Measurements from ENCODE around the gene CTRB2. TPM values are rescaled to one million over a fixed set of nuclear protein-coding genes. Genes with fewer than 3 reads are reported as not detected.

Gene CTRB2
- total and polyA plus RNA-seq, 7 experiments from 2014 or later = not detected

GRCh38 chr16:75251280-75252048, 44.5 kb upstream of the CTRB2 start, which contains the start of gene BCAR1:
Gene BCAR1, minus strand, starts transcription at chr16:75251624. Its CDS starts 142 bp downstream, at chr16:75251482.
- H3K27me3 ChIP-seq (ENCODE audit: control insufficient read depth in 2 of 2, insufficient read depth in 2 of 2, low read length in 2 of 2) = peaks cover 0 to 6% of the 10 kb centered on the region in 2 donors
- Mint-ChIP-seq H3K27me3 (peaks cover 25 to 73% (median 31%) of the 10 kb centered on the region in 5 donors), H3K9me3 (no peaks in the 10 kb centered on the region), H3K4me1 (peaks cover 0 to 10% (median 4%) of the 10 kb centered on the region in 7 donors), H3K36me3 (no peaks in the 10 kb centered on the region), H3K27ac (no peak within 1 kb of the TSS), H3K4me3 (peak within 1 kb of the TSS; percentile 51 to 82 (median 68))
- H3K36me3 ChIP-seq (ENCODE audit: control insufficient read depth in 2 of 3, insufficient read depth in 3 of 3, low read length in 3 of 3) = no peaks in the 10 kb centered on the region
- intact Hi-C loops (cut with micrococcal nuclease) = no loop called here
- H3K4me1 ChIP-seq (ENCODE audit: control insufficient read depth in 2 of 2, insufficient read depth in 2 of 2, low read length in 2 of 2) = peaks cover 0 to 5% of the 10 kb centered on the region in 2 donors
- POLR2A ChIA-PET = no interaction called here
- H3K9me3 ChIP-seq (ENCODE audit: control insufficient read depth in 2 of 3, low read length in 3 of 3) = no peaks in the 10 kb centered on the region
- DNase-seq = no peak
- H3K27ac ChIP-seq (ENCODE audit: low read depth, low read length) = no peak within 1 kb of the TSS
- peak; percentile 24 for ATAC-seq
- CTCF ChIA-PET = no interaction called here
- H3K4me3 ChIP-seq (ENCODE audit: low read length) = no peak within 1 kb of the TSS

DNA sequence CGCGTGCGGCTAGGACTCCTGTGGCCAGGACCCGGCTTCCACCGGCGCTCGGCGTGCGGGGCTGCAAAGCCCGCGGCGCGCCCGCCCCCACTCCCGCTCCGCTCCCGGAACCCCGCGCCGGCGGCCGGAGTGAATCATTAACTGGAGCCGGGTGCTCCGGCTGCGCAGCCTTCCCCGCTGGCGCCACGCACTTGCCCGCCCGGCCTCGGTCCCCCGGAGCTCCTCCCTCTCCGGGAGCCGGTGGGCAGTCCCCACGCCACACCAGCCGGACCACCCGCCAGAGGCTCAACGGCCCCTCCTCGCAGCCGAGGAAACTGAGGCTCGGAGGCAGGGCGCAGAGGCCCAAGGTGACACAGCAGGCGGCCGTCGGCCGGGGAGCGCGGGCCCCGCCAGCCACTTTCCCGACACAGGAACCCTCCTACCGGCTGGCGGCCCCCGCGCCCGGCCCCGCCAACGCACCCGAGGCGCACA, 43.9 kb upstream of the CTRB2 start:
- Histone ChIP-seq H3K9me3 (ENCODE audit: control insufficient read depth in 2 of 3, low read length in 3 of 3) (no peaks in the 10 kb centered on the region), H3K4me1 (ENCODE audit: control insufficient read depth in 2 of 2, insufficient read depth in 2 of 2, low read length in 2 of 2) (peaks cover 0 to 5% of the 10 kb centered on the region in 2 donors), H3K27ac (ENCODE audit: low read depth, low read length) (no peak overlapping the region), H3K36me3 (ENCODE audit: control insufficient read depth in 2 of 3, insufficient read depth in 3 of 3, low read length in 3 of 3) (no peaks in the 10 kb centered on the region), H3K27me3 (ENCODE audit: control insufficient read depth in 2 of 2, insufficient read depth in 2 of 2, low read length in 2 of 2) (peaks cover 0 to 6% of the 10 kb centered on the region in 2 donors), H3K4me3 (ENCODE audit: low read length) (no peak overlapping the region)
- CTCF ChIA-PET = no interaction called here
- intact Hi-C loops (cut with micrococcal nuclease) = no loop called here
- DNase-seq = no peak
- H3K27ac Mint-ChIP-seq = no peak overlapping the region
- H3K36me3 Mint-ChIP-seq = no peaks in the 10 kb centered on the region
- peaks cover 25 to 73% (median 31%) of the 10 kb centered on the region in 5 donors for H3K27me3 Mint-ChIP-seq
- no peaks in the 10 kb centered on the region for H3K9me3 Mint-ChIP-seq
- ATAC-seq = no peak
- POLR2A ChIA-PET = no interaction called here
- H3K4me3 Mint-ChIP-seq = peak overlapping the region in 7 of 10 donors; percentile 19 to 82 (median 55)
- H3K4me1 Mint-ChIP-seq = peaks cover 0 to 10% (median 4%) of the 10 kb centered on the region in 7 donors

DNA sequence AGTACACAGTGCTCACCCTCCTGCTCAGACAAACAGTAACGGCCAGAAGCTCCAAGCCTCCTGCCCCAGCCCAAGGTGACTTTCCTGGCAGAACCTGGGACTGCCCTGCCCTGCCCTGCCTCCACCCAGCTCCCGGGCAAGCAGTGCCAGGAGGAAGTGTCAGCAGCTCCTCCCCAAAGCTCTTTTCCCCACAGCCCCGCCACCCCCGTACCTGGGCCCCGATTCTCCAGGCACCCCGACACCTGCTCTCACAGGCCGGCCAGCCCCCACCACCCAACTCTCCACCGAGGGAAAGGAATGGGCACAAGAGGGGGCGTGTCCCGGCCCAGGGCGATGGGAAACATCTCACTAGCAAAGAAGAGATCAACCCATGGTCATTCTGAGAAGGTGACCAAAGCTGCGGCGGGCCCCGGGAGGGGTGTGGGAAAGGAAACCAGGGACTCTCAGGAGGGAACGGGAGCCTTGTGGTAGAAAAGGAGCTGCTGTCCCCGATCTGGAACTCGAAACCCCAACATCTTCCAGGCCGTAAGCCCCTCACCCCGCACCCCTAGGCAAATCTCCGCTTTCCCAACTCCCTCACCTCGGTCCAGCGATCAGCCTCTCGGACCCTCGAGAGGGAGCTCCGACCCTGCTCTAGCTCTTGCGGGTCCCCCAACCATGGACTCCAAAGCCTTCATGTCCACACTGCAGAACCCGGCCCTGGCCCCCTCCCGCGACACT, 43.3 kb upstream of the CTRB2 start:
- H3K4me1 ChIP-seq (ENCODE audit: control insufficient read depth in 2 of 2, insufficient read depth in 2 of 2, low read length in 2 of 2) = peaks cover 0 to 5% of the 10 kb centered on the region in 2 donors
- Mint-ChIP-seq H3K4me3 (peak overlapping the region; percentile 23 to 82 (median 58)), H3K4me1 (peaks cover 0 to 10% (median 4%) of the 10 kb centered on the region in 7 donors), H3K36me3 (no peaks in the 10 kb centered on the region), H3K27ac (no peak overlapping the region), H3K9me3 (no peaks in the 10 kb centered on the region), H3K27me3 (peaks cover 25 to 67% (median 31%) of the 10 kb centered on the region in 5 donors)
- no peak overlapping the region for H3K4me3 ChIP-seq (ENCODE audit: low read length)
- peaks cover 0 to 6% of the 10 kb centered on the region in 2 donors for H3K27me3 ChIP-seq (ENCODE audit: control insufficient read depth in 2 of 2, insufficient read depth in 2 of 2, low read length in 2 of 2)
- DNase-seq (no peak), ATAC-seq (no peak)
- H3K36me3 ChIP-seq (ENCODE audit: control insufficient read depth in 2 of 3, insufficient read depth in 3 of 3, low read length in 3 of 3) = no peaks in the 10 kb centered on the region
- CTCF ChIA-PET = interaction anchor here (0.8 kb wide), 1 partner anchor 17 kb away, joined by 3 read pairs; no protein-coding TSS in a partner anchor
- H3K27ac ChIP-seq (ENCODE audit: low read depth, low read length) = no peak overlapping the region
- POLR2A ChIA-PET = no interaction called here
- no peaks in the 10 kb centered on the region for H3K9me3 ChIP-seq (ENCODE audit: control insufficient read depth in 2 of 3, low read length in 3 of 3)
- intact Hi-C loops (cut with micrococcal nuclease) = no loop called here

GRCh38 chr16:75249441-75249840, 42.5 kb upstream of the CTRB2 start:
- ATAC-seq (no peak), DNase-seq (no peak)
- intact Hi-C loops (cut with micrococcal nuclease) = no loop called here
- no peaks in the 10 kb centered on the region for H3K9me3 ChIP-seq (ENCODE audit: control insufficient read depth in 2 of 3, low read length in 3 of 3)
- Mint-ChIP-seq H3K27me3 (peaks cover 20 to 61% (median 23%) of the 10 kb centered on the region in 5 donors), H3K4me3 (peak overlapping the region in 5 of 10 donors; percentile 55 to 82 (median 63)), H3K4me1 (peaks cover 0 to 12% (median 4%) of the 10 kb centered on the region in 7 donors), H3K9me3 (peaks cover 0 to 2% (median 0%) of the 10 kb centered on the region in 11 donors), H3K27ac (no peak overlapping the region), H3K36me3 (no peaks in the 10 kb centered on the region)
- peaks cover 0 to 6% of the 10 kb centered on the region in 2 donors for H3K27me3 ChIP-seq (ENCODE audit: control insufficient read depth in 2 of 2, insufficient read depth in 2 of 2, low read length in 2 of 2)
- no peaks in the 10 kb centered on the region for H3K36me3 ChIP-seq (ENCODE audit: control insufficient read depth in 2 of 3, insufficient read depth in 3 of 3, low read length in 3 of 3)
- CTCF ChIA-PET = interaction anchor here (0.8 kb wide), 2 partner anchors 15 to 17 kb away, joined by 3 read pairs; no protein-coding TSS in a partner anchor
- H3K4me3 ChIP-seq (ENCODE audit: low read length) = no peak overlapping the region
- no peak overlapping the region for H3K27ac ChIP-seq (ENCODE audit: low read depth, low read length)
- POLR2A ChIA-PET = no interaction called here
- H3K4me1 ChIP-seq (ENCODE audit: control insufficient read depth in 2 of 2, insufficient read depth in 2 of 2, low read length in 2 of 2) = peaks cover 0 to 5% of the 10 kb centered on the region in 2 donors

DNA sequence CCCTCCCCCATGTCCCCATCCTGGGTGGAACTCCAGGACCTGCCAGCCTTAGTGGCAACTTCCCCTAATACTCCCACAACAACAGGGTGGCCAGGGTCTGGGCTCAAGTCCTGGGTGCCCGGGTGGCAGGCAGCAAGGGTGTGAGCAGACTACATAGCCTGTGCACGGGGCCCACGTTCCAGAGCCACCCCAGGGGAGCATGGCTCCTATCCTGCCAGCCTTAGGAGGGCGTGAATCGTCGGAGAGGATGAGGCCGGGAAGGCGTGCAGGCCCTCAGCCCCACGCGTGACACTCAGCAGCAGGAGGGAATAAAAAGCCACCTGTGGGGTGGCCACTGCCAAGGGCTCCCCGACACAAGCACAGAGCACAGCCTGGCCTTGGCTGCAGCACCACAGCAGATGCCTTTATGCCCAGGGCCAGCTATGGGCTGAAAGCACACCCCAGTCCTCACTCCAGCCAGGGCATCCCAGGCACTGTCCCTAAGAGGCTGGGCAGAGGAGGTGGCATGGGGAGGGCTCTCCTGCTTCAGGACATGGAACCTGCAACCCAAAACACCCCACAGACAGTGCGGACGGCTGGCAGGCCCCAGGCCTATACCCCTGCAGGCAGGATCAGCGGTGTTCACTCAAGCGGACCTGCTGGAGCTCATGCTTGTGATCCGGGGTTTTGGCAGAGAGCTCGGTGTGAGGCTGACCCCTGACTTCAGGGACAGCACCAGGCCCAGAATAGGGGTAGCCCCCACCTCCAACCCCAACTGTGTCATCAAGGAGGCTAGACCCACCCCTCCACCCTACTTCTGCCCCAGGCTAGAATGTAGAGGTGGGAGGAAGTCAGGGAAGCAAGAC, 41.8 kb upstream of the CTRB2 start:
- DNase-seq = no peak
- no peaks in the 10 kb centered on the region for H3K36me3 Mint-ChIP-seq
- H3K9me3 ChIP-seq (ENCODE audit: control insufficient read depth in 2 of 3, low read length in 3 of 3) = no peaks in the 10 kb centered on the region
- no peak overlapping the region for H3K4me3 ChIP-seq (ENCODE audit: low read length)
- H3K36me3 ChIP-seq (ENCODE audit: control insufficient read depth in 2 of 3, insufficient read depth in 3 of 3, low read length in 3 of 3) = no peaks in the 10 kb centered on the region
- H3K4me3 Mint-ChIP-seq = peak overlapping the region in 1 of 10 donors; percentile 63
- peaks cover 14 to 54% (median 21%) of the 10 kb centered on the region in 5 donors for H3K27me3 Mint-ChIP-seq
- H3K4me1 ChIP-seq (ENCODE audit: control insufficient read depth in 2 of 2, insufficient read depth in 2 of 2, low read length in 2 of 2) = peaks cover 0 to 5% of the 10 kb centered on the region in 2 donors
- CTCF ChIA-PET = interaction anchor here (0.8 kb wide), 2 partner anchors 15 to 16 kb away, joined by 3 read pairs; no protein-coding TSS in a partner anchor
- intact Hi-C loops (cut with micrococcal nuclease) = no loop called here
- POLR2A ChIA-PET = no interaction called here
- H3K27ac ChIP-seq (ENCODE audit: low read depth, low read length) = no peak overlapping the region
- ATAC-seq = no peak
- H3K4me1 Mint-ChIP-seq = peaks cover 0 to 13% (median 4%) of the 10 kb centered on the region in 7 donors
- H3K9me3 Mint-ChIP-seq = peaks cover 0 to 2% (median 0%) of the 10 kb centered on the region in 11 donors
- H3K27ac Mint-ChIP-seq = no peak overlapping the region
- H3K27me3 ChIP-seq (ENCODE audit: control insufficient read depth in 2 of 2, insufficient read depth in 2 of 2, low read length in 2 of 2) = peaks cover 0 to 6% of the 10 kb centered on the region in 2 donors

DNA sequence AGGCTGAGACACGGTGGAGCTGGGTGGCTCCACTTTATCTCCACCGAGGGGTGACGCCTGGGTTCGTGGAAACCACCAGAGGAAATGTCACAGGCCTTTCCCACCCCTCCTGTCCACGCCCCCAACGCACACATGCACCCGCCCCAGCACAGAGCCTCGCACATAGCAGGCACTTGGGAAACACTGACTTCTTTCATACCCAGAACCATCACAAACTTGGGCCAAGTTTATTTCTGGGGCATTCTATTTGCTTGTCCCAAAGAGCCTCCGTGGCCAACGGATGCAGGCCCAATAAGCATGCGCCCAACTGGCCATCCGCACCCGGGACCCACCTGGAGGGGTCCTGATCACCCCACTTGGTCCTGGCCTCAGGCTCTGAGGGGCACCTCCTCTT, 41.2 kb upstream of the CTRB2 start:
- intact Hi-C loops (cut with micrococcal nuclease) = no loop called here

More for the DNA sequence above, 41.2 kb upstream of the CTRB2 start:
- Mint-ChIP-seq H3K4me3 (no peak overlapping the region), H3K9me3 (peaks cover 0 to 2% (median 0%) of the 10 kb centered on the region in 11 donors), H3K4me1 (peaks cover 0 to 13% (median 4%) of the 10 kb centered on the region in 7 donors), H3K27ac (peak overlapping the region in 1 of 9 donors; percentile 13), H3K36me3 (no peaks in the 10 kb centered on the region), H3K27me3 (peaks cover 12 to 50% (median 21%) of the 10 kb centered on the region in 5 donors)
- H3K4me3 ChIP-seq (ENCODE audit: low read length) = no peak overlapping the region
- DNase-seq (no peak), ATAC-seq (no peak)
- H3K36me3 ChIP-seq (ENCODE audit: control insufficient read depth in 2 of 3, insufficient read depth in 3 of 3, low read length in 3 of 3) = no peaks in the 10 kb centered on the region
- CTCF ChIA-PET = no interaction called here
- peaks cover 0 to 5% of the 10 kb centered on the region in 2 donors for H3K4me1 ChIP-seq (ENCODE audit: control insufficient read depth in 2 of 2, insufficient read depth in 2 of 2, low read length in 2 of 2)
- peaks cover 0 to 6% of the 10 kb centered on the region in 2 donors for H3K27me3 ChIP-seq (ENCODE audit: control insufficient read depth in 2 of 2, insufficient read depth in 2 of 2, low read length in 2 of 2)
- POLR2A ChIA-PET = no interaction called here
- H3K9me3 ChIP-seq (ENCODE audit: control insufficient read depth in 2 of 3, low read length in 3 of 3) = no peaks in the 10 kb centered on the region
- no peak overlapping the region for H3K27ac ChIP-seq (ENCODE audit: low read depth, low read length)

Data from naive thymus-derived CD4-positive, alpha-beta T cell (primary cell).